Chondrocyte (in vitro differentiated cells): ENCODE measurements around the gene USP28. TPM values are rescaled to one million over a fixed set of nuclear protein-coding genes. Genes with fewer than 3 reads are reported as not detected.
"Not testable (repeated sequence)": the region's sequence is repeated elsewhere in the genome, so short reads cannot be mapped to it uniquely, and the experiment has no call there.

Source experiments
- DNase-seq: peaks from one replicate; pipeline ENCODE4 v3.0.0; 2021; ENCODE audit warnings: mixed read lengths, low spot score
- H3K27ac Mint-ChIP-seq: one replicate; pipeline ENCODE4 v1.8.0; 2021; ENCODE audit warnings: mild to moderate bottlenecking, moderate library complexity, mixed read lengths; ENCODE audit not compliant: unreplicated experiment
- H3K27me3 Mint-ChIP-seq: 2 replicates; pipeline ENCODE4 v1.8.0; 2021; ENCODE audit warnings: low read depth, mixed read lengths
- H3K36me3 Mint-ChIP-seq: 2 replicates; pipeline ENCODE4 v1.8.0; 2021; ENCODE audit warnings: low read depth, mixed read lengths
- H3K4me1 Mint-ChIP-seq: 2 replicates; pipeline ENCODE4 v1.8.0; 2021; ENCODE audit warnings: low read depth, mild to moderate bottlenecking, mixed read lengths
- H3K4me3 Mint-ChIP-seq: one replicate; pipeline ENCODE4 v1.8.0; 2021; ENCODE audit warnings: mild to moderate bottlenecking, moderate library complexity, mixed read lengths; ENCODE audit not compliant: unreplicated experiment
- H3K9me3 Mint-ChIP-seq: 2 replicates; pipeline ENCODE4 v1.8.0; 2021; ENCODE audit warnings: low read depth, mixed read lengths
- long read RNA-seq: library from polyadenylated mRNA; stranded (forward); transcript quantifications from one replicate; pipeline ENCODE4 v2.0.0, GENCODE V29; 2021
- total RNA-seq: library from RNA; stranded (reverse); gene quantifications from 3 replicates; pipeline ENCODE4 v1.2.1, GENCODE V29; 2021
- TF ChIP-seq, protein P1 (sequence below): fragments of 200-600 bp; sonication (generic); IDR thresholded peaks from 2 replicates; pipeline ENCODE4 v1.5.0; 2021; ENCODE audit warnings: antibody characterized with exemption, mild to moderate bottlenecking, moderate library complexity

Gene USP28, protein sequence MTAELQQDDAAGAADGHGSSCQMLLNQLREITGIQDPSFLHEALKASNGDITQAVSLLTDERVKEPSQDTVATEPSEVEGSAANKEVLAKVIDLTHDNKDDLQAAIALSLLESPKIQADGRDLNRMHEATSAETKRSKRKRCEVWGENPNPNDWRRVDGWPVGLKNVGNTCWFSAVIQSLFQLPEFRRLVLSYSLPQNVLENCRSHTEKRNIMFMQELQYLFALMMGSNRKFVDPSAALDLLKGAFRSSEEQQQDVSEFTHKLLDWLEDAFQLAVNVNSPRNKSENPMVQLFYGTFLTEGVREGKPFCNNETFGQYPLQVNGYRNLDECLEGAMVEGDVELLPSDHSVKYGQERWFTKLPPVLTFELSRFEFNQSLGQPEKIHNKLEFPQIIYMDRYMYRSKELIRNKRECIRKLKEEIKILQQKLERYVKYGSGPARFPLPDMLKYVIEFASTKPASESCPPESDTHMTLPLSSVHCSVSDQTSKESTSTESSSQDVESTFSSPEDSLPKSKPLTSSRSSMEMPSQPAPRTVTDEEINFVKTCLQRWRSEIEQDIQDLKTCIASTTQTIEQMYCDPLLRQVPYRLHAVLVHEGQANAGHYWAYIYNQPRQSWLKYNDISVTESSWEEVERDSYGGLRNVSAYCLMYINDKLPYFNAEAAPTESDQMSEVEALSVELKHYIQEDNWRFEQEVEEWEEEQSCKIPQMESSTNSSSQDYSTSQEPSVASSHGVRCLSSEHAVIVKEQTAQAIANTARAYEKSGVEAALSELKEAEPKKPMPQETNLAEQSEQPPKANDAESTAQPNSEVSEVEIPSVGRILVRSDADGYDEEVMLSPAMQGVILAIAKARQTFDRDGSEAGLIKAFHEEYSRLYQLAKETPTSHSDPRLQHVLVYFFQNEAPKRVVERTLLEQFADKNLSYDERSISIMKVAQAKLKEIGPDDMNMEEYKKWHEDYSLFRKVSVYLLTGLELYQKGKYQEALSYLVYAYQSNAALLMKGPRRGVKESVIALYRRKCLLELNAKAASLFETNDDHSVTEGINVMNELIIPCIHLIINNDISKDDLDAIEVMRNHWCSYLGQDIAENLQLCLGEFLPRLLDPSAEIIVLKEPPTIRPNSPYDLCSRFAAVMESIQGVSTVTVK
- total RNA-seq: 27.0 to 34.1 TPM (median 33.3 TPM) in 3 replicates
- long read RNA-seq, transcript USP28-214 (22 exons, 3,431 nt): major isoform, 7 of 48 reads
- long read RNA-seq, partial matches to known transcripts: 0 of 48 reads
- long read RNA-seq, other reads (novel, unspliced or antisense): 41 of 48 reads

DNA sequence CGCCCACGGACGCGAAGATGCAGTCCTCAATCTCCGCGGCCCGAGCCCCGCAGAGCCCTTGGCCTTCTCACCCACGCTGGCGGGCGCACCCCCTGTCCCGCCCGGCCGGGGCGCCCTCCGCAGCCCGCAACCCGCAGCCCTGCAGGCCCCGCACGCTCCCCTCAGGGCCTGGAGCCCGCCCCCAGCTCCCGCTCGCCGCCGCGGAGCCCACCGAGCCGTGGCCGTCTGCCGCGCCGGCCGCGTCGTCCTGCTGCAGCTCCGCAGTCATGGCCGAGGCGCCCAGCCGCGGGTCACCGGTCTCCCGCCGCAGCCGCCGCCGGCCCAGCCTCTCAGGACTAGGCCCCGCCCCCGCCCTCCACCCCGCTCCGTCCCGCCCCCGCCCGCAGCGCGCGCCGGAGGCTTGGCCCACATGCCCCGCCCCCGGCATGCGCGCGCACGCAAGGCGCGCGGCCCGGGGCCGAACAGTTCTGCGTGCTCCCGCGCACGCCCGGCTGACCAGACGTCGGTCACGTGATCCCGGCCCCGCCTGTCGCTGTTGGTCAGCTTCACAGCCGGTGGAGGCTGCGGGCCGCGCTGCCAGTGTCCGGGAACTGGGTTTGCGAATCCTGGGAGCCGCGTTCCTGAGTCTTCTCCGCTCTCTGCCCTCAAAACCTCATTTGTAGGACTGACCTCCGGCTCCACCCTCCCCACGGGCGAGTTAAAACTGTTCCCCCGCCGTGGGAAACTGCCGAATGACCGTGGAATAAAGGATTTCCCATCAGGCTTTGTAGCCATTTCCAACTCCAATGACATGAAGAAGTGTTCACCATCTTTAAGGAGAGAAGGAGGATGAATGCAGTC lies at the start of gene USP28:
Gene USP28, minus strand, starts transcription at position 339 of the 840 bp plus-strand sequence. Its CDS starts 71 bp downstream, at position 268.
- H3K27me3 Mint-ChIP-seq: no peaks in the 10 kb centered on the region
- H3K9me3 Mint-ChIP-seq: no peaks in the 10 kb centered on the region
- no peaks in the 10 kb centered on the region for H3K36me3 Mint-ChIP-seq
- TF ChIP-seq, protein P1, sequence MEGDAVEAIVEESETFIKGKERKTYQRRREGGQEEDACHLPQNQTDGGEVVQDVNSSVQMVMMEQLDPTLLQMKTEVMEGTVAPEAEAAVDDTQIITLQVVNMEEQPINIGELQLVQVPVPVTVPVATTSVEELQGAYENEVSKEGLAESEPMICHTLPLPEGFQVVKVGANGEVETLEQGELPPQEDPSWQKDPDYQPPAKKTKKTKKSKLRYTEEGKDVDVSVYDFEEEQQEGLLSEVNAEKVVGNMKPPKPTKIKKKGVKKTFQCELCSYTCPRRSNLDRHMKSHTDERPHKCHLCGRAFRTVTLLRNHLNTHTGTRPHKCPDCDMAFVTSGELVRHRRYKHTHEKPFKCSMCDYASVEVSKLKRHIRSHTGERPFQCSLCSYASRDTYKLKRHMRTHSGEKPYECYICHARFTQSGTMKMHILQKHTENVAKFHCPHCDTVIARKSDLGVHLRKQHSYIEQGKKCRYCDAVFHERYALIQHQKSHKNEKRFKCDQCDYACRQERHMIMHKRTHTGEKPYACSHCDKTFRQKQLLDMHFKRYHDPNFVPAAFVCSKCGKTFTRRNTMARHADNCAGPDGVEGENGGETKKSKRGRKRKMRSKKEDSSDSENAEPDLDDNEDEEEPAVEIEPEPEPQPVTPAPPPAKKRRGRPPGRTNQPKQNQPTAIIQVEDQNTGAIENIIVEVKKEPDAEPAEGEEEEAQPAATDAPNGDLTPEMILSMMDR: peak; percentile 4
- H3K27ac Mint-ChIP-seq: peak within 1 kb of the TSS; percentile 100
- peak within 1 kb of the TSS; percentile 77 for H3K4me3 Mint-ChIP-seq
- DNase-seq: peak; percentile 99
- peaks cover 49% of the 10 kb centered on the region for H3K4me1 Mint-ChIP-seq

DNA sequence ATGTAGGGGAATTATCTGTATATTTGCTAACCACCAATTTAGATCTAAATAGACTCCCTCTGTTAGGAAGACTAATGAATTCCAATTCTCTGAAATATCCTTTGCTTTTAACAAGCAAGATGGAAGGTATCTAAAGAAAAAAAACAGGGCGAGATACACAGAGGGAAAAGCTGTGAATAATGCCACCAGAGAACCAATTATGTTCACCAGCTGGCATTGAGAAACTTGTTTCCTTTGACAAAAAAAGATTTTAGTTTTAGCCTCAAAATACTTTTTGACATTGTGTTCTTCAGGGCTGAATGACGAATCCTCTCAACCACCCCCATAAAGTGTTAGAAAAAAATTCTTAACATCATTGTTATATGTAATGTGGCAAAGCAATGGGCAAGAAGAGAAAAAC lies 48.2 kb upstream of the USP28 start:
- no peaks in the 10 kb centered on the region for H3K36me3 Mint-ChIP-seq
- H3K9me3 Mint-ChIP-seq: no peaks in the 10 kb centered on the region
- H3K27ac Mint-ChIP-seq: no peak overlapping the region
- no peak for DNase-seq
- H3K4me1 Mint-ChIP-seq: no peaks in the 10 kb centered on the region
- H3K27me3 Mint-ChIP-seq: peaks cover 17% of the 10 kb centered on the region
- no peak overlapping the region for H3K4me3 Mint-ChIP-seq
- TF ChIP-seq, protein P1: no peak

DNA sequence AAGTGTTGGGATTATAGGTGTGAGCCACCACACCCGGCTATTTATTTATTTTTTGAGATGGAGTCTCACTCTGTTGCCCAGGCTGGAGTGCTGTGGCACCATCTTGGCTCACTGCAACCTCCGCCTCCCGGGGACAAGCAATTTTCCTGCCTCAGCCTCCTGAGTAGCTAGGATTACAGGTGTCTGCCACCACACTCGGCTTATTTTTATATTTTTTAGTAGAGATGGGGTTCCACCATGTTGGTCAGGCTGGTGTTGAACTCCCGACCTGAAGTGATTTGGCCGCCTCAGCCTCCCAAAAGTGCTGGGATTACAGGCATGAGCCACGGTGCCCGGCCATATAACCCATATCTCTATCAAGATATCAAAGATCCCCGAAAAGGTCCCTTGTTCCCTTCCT lies 36.1 kb upstream of the USP28 start:
- H3K27me3 Mint-ChIP-seq: peaks cover 40% of the 10 kb centered on the region
- not testable (repeated sequence) for H3K9me3 Mint-ChIP-seq, H3K4me1 Mint-ChIP-seq, H3K4me3 Mint-ChIP-seq, H3K27ac Mint-ChIP-seq, H3K36me3 Mint-ChIP-seq, DNase-seq

DNA sequence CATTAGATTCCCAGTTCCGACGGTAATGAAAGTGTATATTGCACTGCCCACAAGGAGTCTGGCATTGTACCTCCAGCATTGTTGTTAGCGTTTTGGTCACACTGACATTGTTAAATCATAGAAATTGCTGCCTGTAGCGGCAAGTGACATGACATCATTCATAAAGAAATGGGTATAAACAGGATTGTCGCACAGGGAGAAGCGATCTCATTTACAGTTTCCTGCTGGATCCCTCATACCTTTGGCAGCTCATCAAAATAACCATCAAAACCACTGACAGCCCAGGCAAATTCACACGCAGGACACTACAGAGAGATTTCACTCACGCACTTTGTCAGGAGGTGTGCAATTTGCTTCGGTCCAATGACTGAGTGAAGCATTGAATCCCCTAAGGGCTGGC lies 32.7 kb upstream of the USP28 start:
- no peak overlapping the region for H3K27ac Mint-ChIP-seq
- DNase-seq: no peak
- peaks cover 48% of the 10 kb centered on the region for H3K27me3 Mint-ChIP-seq
- no peaks in the 10 kb centered on the region for H3K9me3 Mint-ChIP-seq
- H3K4me1 Mint-ChIP-seq: no peaks in the 10 kb centered on the region
- H3K4me3 Mint-ChIP-seq: no peak overlapping the region
- TF ChIP-seq, protein P1: no peak
- no peaks in the 10 kb centered on the region for H3K36me3 Mint-ChIP-seq

DNA sequence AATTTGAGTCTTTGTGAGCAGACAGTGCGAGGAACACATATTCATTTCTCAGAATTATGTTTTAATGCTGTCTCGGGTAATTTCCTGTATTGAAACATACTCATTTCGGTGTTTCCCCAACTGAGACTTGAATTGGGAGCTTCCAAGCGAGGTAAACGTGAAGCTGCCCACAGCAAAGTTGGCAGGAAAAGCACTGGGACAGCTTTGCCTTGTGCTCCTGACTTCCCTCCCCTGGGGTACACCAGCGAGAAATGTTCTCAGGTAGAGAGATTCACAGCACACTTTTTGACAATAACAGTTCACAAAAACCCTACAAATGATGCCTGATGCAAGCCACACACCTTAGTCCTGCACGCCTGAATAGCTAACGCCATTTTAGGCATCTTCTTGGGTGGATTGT lies 32.3 kb upstream of the USP28 start:
- H3K27ac Mint-ChIP-seq: no peak overlapping the region

More for the DNA sequence above, 32.3 kb upstream of the USP28 start:
- TF ChIP-seq, protein P1: no peak
- H3K4me3 Mint-ChIP-seq: no peak overlapping the region
- H3K27me3 Mint-ChIP-seq: peaks cover 53% of the 10 kb centered on the region
- DNase-seq: no peak
- no peaks in the 10 kb centered on the region for H3K9me3 Mint-ChIP-seq
- H3K36me3 Mint-ChIP-seq: no peaks in the 10 kb centered on the region
- H3K4me1 Mint-ChIP-seq: no peaks in the 10 kb centered on the region
